H9 (cell line): Measurements from ENCODE around the gene FXN. TPM values are rescaled to one million over a fixed set of nuclear protein-coding genes. Genes with fewer than 3 reads are reported as not detected.
"Not testable (repeated sequence)": the region's sequence is repeated elsewhere in the genome, so short reads cannot be mapped to it uniquely, and the experiment has no call there.

ENCODE experiments used
- DNase-seq: peaks from one replicate; pipeline ENCODE4 v3.0.0-alpha.2; 2017
- H2AFZ ChIP-seq: one replicate; pipeline ENCODE4 v1.6.1; 2013; ENCODE audit warnings: mild to moderate bottlenecking, low read length, control low read depth, moderate library complexity
- H2AK5ac ChIP-seq: 2 replicates; pipeline ENCODE4 v1.6.1; 2013; ENCODE audit warnings: low read length, control low read depth, mixed read lengths; ENCODE audit not compliant: insufficient read length
- H2BK120ac ChIP-seq: one replicate; pipeline ENCODE4 v1.6.1; 2013; ENCODE audit warnings: low read depth, mild to moderate bottlenecking, low read length, control low read depth, inconsistent platforms; ENCODE audit not compliant: poor library complexity, severe bottlenecking
- H2BK12ac ChIP-seq: 2 replicates; pipeline ENCODE4 v1.6.1; 2013; ENCODE audit warnings: low read length, control low read depth, mixed read lengths, low read depth; ENCODE audit not compliant: insufficient read length
- H2BK15ac ChIP-seq: 2 replicates; pipeline ENCODE4 v1.6.1; 2013; ENCODE audit warnings: low read depth, low read length, control low read depth
- H2BK20ac ChIP-seq: one replicate; pipeline ENCODE4 v1.6.1; 2013; ENCODE audit warnings: low read depth, mild to moderate bottlenecking, low read length, control low read depth, inconsistent platforms; ENCODE audit not compliant: poor library complexity, severe bottlenecking
- H2BK5ac ChIP-seq: 2 replicates; pipeline ENCODE4 v1.6.1; 2013; ENCODE audit warnings: low read length, control low read depth, mixed read lengths; ENCODE audit not compliant: insufficient read length
- H3K14ac ChIP-seq: 2 replicates; pipeline ENCODE4 v1.6.1; 2013; ENCODE audit warnings: low read length, control low read depth; ENCODE audit not compliant: insufficient read depth
- H3K18ac ChIP-seq: 2 replicates; pipeline ENCODE4 v1.6.1; 2013; ENCODE audit warnings: low read depth, mild to moderate bottlenecking, mixed read lengths, low read length, control low read depth; ENCODE audit not compliant: insufficient read length
- H3K23ac ChIP-seq: 2 replicates; pipeline ENCODE4 v1.6.1; 2013; ENCODE audit warnings: low read length, control low read depth, mixed read lengths, low read depth; ENCODE audit not compliant: insufficient read length
- H3K23me2 ChIP-seq: 2 replicates; pipeline ENCODE4 v1.6.1; 2013; ENCODE audit warnings: low read depth, mild to moderate bottlenecking, mixed read lengths, low read length, control low read depth; ENCODE audit not compliant: insufficient read length, poor library complexity, severe bottlenecking
- H3K27ac ChIP-seq: 2 replicates; pipeline ENCODE4 v1.5.1; 2013; ENCODE audit warnings: low read length, control low read depth, mixed read lengths, low read depth; ENCODE audit not compliant: insufficient read length
- H3K27me3 ChIP-seq: 2 replicates; pipeline ENCODE4 v1.6.1; 2013; ENCODE audit warnings: low read length, control low read depth, inconsistent platforms; ENCODE audit not compliant: insufficient read depth
- H3K4ac ChIP-seq: 2 replicates; pipeline ENCODE4 v1.6.1; 2013; ENCODE audit warnings: low read depth, mild to moderate bottlenecking, control low read depth, inconsistent platforms, low read length, moderate library complexity
- H3K4me1 ChIP-seq: 2 replicates; pipeline ENCODE4 v1.6.1; 2013; ENCODE audit warnings: low read length, control low read depth, inconsistent platforms; ENCODE audit not compliant: insufficient read depth
- H3K4me2 ChIP-seq: 2 replicates; pipeline ENCODE4 v1.6.1; 2013; ENCODE audit warnings: low read length, control low read depth, mixed read lengths; ENCODE audit not compliant: insufficient read length, insufficient read depth
- H3K56ac ChIP-seq: 2 replicates; pipeline ENCODE4 v1.6.1; 2013; ENCODE audit warnings: low read depth, mild to moderate bottlenecking, mixed read lengths, low read length, control low read depth; ENCODE audit not compliant: insufficient read length
- H3K79me1 ChIP-seq: 2 replicates; pipeline ENCODE4 v1.6.1; 2013; ENCODE audit warnings: low read depth, mild to moderate bottlenecking, moderate library complexity, low read length, control low read depth, inconsistent platforms; ENCODE audit not compliant: insufficient read depth, poor library complexity, severe bottlenecking
- H3K79me2 ChIP-seq: 2 replicates; pipeline ENCODE4 v1.6.1; 2013; ENCODE audit warnings: low read length, control low read depth, inconsistent platforms; ENCODE audit not compliant: insufficient read depth
- H3K9ac ChIP-seq: 2 replicates; pipeline ENCODE4 v1.6.1; 2013; ENCODE audit warnings: low read length, control low read depth, mixed read lengths; ENCODE audit not compliant: insufficient read length; ENCODE audit errors: extremely low read depth
- H3K9me3 ChIP-seq: one replicate; pipeline ENCODE4 v1.6.1; 2013; ENCODE audit warnings: low read depth, low read length, inconsistent platforms; ENCODE audit not compliant: control insufficient read depth
- H3T11ph ChIP-seq: one replicate; pipeline ENCODE4 v1.6.1; 2013; ENCODE audit warnings: mild to moderate bottlenecking, low read length, control low read depth, inconsistent platforms
- H4K20me1 ChIP-seq: one replicate; pipeline ENCODE4 v1.6.1; 2013; ENCODE audit not compliant: control insufficient read depth, insufficient read length, insufficient read depth
- H4K5ac ChIP-seq: 2 replicates; pipeline ENCODE4 v1.6.1; 2013; ENCODE audit warnings: low read depth, mild to moderate bottlenecking, mixed read lengths, low read length, control low read depth; ENCODE audit not compliant: insufficient read length
- H4K8ac ChIP-seq: replicated peaks from 2 replicates; pipeline ENCODE4 v1.6.1; 2013; ENCODE audit warnings: low read length, control low read depth, mixed read lengths, low read depth; ENCODE audit not compliant: insufficient read length
- H4K91ac ChIP-seq: 2 replicates; pipeline ENCODE4 v1.6.1; 2013; ENCODE audit warnings: low read depth, mild to moderate bottlenecking, moderate library complexity, mixed read lengths, low read length, control low read depth; ENCODE audit not compliant: insufficient read length
- H3K27ac Mint-ChIP-seq, 3 experiments: 2 replicates in 2 of 3; 3 replicates in 1 of 3; pipeline ENCODE4 v1.8.0; 2020 to 2021; ENCODE audit warnings: mixed read lengths in 3 of 3, mild to moderate bottlenecking in 1 of 3, moderate library complexity in 1 of 3
- H3K27me3 Mint-ChIP-seq: 2 replicates; pipeline ENCODE4 v1.8.0; 2021; ENCODE audit warnings: low read depth, mild to moderate bottlenecking, moderate library complexity, mixed read lengths
- H3K36me3 Mint-ChIP-seq, 3 experiments: 2 replicates in 2 of 3; 3 replicates in 1 of 3; pipeline ENCODE4 v1.8.0; 2020 to 2021; ENCODE audit warnings: low read depth in 3 of 3, mixed read lengths in 3 of 3; ENCODE audit not compliant: insufficient read depth in 1 of 3
- H3K4me1 Mint-ChIP-seq, 2 experiments: 2 replicates each; pipeline ENCODE4 v1.8.0; 2020; ENCODE audit warnings: mixed read lengths in 2 of 2
- H3K4me3 Mint-ChIP-seq, 2 experiments: 2 replicates in 1 of 2; 3 replicates in 1 of 2; pipeline ENCODE4 v1.8.0; 2020 to 2021; ENCODE audit warnings: mild to moderate bottlenecking in 2 of 2, mixed read lengths in 2 of 2, moderate library complexity in 1 of 2
- H3K9me3 Mint-ChIP-seq, 2 experiments: 2 replicates in 1 of 2; 3 replicates in 1 of 2; pipeline ENCODE4 v1.8.0; 2020; ENCODE audit warnings: mild to moderate bottlenecking in 2 of 2, mixed read lengths in 2 of 2, moderate library complexity in 1 of 2
- WGBS: extraction: QIAGEN DNeasy Blood & Tissue Kit; methylation state at CpG from one replicate; pipeline ENCODE4 v1.1.7; 2013; ENCODE audit warnings: missing lambda C conversion rate, low lambda C conversion rate, mixed read lengths; ENCODE audit not compliant: insufficient read length; ENCODE audit errors: extremely low coverage; 5-methylcytosine and 5-hydroxymethylcytosine counted together
- total RNA-seq: library from RNA; stranded (reverse); gene quantifications from 2 replicates; pipeline ENCODE4 v1.2.1, GENCODE V29; 2021
- TF ChIP-seq, protein P1 (sequence below): fragments of 200-600 bp; sonication (generic); conservative IDR thresholded peaks from 3 replicates; pipeline ENCODE4 v1.8.0; 2021; ENCODE audit warnings: antibody characterized with exemption, mild to moderate bottlenecking

FXN gene
- total RNA-seq, 1 experiment from 2014 or later: 34.4 TPM

DNA sequence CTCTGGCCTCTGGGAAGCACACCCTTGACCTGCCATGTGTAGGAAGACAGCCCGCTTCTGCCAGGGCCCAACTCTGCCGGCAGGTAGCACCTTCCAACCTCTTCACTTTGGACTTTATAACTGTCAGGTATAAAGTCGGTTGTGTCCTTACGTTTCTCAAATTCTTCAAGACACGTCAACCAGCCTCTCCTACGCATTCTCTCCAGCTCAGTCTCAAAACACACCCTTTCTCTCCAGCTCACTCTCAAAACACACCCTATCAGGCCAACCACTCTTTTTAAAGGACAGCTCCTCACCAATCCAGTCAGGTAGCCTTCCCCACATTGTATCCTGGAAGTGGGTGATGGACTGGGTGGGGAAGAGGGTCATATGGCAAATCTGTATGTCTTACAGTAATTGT, 13.5 kb downstream of the FXN start:
- Histone ChIP-seq H3K18ac (no peak overlapping the region), H3K4me2 (no peak overlapping the region), H3K27ac (no peak overlapping the region), H2BK5ac (no peak overlapping the region), H4K5ac (no peak overlapping the region), H2AFZ (no peak overlapping the region), H3K23me2 (no peaks in the 10 kb centered on the region), H4K91ac (no peak overlapping the region), H2BK12ac (no peak overlapping the region), H4K20me1 (no peaks in the 10 kb centered on the region), H3K56ac (no peak overlapping the region), H2AK5ac (no peak overlapping the region), H3K79me2 (no peaks in the 10 kb centered on the region; the same call in 1 of the 2 replicates), H3K27me3 (no peaks in the 10 kb centered on the region), H4K8ac (no peak overlapping the region), H3K14ac (no peak overlapping the region), H3K23ac (no peak overlapping the region), H3K9me3 (no peaks in the 10 kb centered on the region), H2BK120ac (no peak overlapping the region), H2BK15ac (no peak overlapping the region), H3K9ac (no peak overlapping the region), H3K79me1 (no peaks in the 10 kb centered on the region), H3K4ac (no peak overlapping the region), H3T11ph (no peak overlapping the region), H2BK20ac (no peak overlapping the region), H3K4me1 (peaks cover 8% of the 10 kb centered on the region)
- Mint-ChIP-seq H3K4me1 (peaks cover 22 to 29% of the 10 kb centered on the region in 2 experiments), H3K9me3 (no peaks in the 10 kb centered on the region), H3K27ac (peak overlapping the region in 1 of 3 experiments; percentile 15; a peak in 1 of 7 replicates), H3K4me3 (no peak overlapping the region), H3K36me3 (peaks cover 18 to 43% (median 35%) of the 10 kb centered on the region in 3 experiments), H3K27me3 (no peaks in the 10 kb centered on the region)
- DNase-seq: no peak
- WGBS: no CpG with 5 or more reads among the region's 6 CpGs
- TF ChIP-seq, protein P1, sequence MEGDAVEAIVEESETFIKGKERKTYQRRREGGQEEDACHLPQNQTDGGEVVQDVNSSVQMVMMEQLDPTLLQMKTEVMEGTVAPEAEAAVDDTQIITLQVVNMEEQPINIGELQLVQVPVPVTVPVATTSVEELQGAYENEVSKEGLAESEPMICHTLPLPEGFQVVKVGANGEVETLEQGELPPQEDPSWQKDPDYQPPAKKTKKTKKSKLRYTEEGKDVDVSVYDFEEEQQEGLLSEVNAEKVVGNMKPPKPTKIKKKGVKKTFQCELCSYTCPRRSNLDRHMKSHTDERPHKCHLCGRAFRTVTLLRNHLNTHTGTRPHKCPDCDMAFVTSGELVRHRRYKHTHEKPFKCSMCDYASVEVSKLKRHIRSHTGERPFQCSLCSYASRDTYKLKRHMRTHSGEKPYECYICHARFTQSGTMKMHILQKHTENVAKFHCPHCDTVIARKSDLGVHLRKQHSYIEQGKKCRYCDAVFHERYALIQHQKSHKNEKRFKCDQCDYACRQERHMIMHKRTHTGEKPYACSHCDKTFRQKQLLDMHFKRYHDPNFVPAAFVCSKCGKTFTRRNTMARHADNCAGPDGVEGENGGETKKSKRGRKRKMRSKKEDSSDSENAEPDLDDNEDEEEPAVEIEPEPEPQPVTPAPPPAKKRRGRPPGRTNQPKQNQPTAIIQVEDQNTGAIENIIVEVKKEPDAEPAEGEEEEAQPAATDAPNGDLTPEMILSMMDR: no peak

DNA sequence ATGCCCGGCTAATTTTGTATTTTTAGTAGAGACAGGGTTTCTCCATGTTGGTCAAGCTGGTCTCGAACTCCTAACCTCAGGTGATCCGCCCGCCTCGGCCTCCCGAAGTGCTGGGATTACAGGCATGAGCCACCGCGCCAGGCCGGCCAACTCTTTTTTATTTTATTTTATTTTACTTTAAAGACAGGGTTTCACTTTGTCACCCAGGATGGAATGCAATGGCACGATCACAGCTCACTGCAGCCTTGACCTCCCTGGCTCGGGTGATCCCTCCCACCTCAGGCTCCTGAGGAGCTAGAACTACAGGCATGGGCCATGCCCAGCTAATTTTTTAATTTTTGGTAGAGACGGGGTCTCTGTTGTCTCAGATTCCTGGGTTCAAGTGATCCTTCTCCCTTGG, 15.4 kb downstream of the FXN start:
- not testable (repeated sequence) for H4K8ac ChIP-seq, H2BK12ac ChIP-seq, H3K79me1 ChIP-seq, H2BK15ac ChIP-seq, H3K4ac ChIP-seq, H3K27ac ChIP-seq, H3K27me3 ChIP-seq, H3K23me2 ChIP-seq, H3K23ac ChIP-seq, H3K27me3 Mint-ChIP-seq, H3K14ac ChIP-seq, H3K4me2 ChIP-seq, H2BK20ac ChIP-seq, H2BK120ac ChIP-seq, H3K56ac ChIP-seq, H3T11ph ChIP-seq, H4K20me1 ChIP-seq, DNase-seq, H4K91ac ChIP-seq, H3K9ac ChIP-seq, H2AFZ ChIP-seq, H2BK5ac ChIP-seq, H3K18ac ChIP-seq, H3K9me3 ChIP-seq, H3K4me1 ChIP-seq, H3K4me3 Mint-ChIP-seq, H4K5ac ChIP-seq, H3K9me3 Mint-ChIP-seq, H2AK5ac ChIP-seq, H3K79me2 ChIP-seq
- no CpG with 5 or more reads among the region's 12 CpGs for WGBS
- Mint-ChIP-seq H3K4me1 (peaks cover 6 to 10% of the 10 kb centered on the region in 2 experiments), H3K36me3 (peaks cover 18 to 46% (median 40%) of the 10 kb centered on the region in 3 experiments), H3K27ac (peak overlapping the region in 1 of 3 experiments; percentile 55; a peak in 1 of 7 replicates)
